Measurements from ENCODE around the gene CCNY.

DNA sequence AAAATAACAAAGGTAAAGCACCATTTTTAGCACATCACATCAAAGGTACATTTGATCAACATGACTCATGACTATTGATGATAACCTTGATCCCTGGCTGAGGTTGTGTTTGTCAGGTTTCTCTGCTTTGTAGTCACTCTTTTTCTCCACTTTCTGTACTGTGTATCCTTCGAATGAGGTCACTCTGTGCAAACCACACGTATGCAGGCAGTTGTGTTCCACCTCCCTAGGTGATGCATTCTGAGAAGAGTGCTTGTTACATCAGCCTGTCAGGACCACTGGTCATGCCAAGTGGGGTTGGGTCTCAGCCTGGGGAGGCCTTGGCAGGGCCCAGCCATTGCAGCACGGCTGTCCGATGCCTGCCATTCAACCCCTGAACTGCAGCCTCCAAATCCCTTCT is 206.0 kb downstream of the CCNY start:
- TF ChIP-seq POLR2AphosphoS5 (IDR thresholded peaks at IDR 0.05) = no peak
- no peak for TF ChIP-seq POLR2A (IDR thresholded peaks at IDR 0.05)
